H54 (cell line): ENCODE measurements around the gene NR6A1.

Source experiments
- DNase-seq: peaks from one replicate; pipeline ENCODE4 v3.0.0; 2011; ENCODE audit warnings: low spot score, mixed read lengths; ENCODE audit not compliant: insufficient read length
- FAIRE-seq: peaks from 3 replicates; lab custom pipeline; 2011; peaks lifted over from hg19 to GRCh38; lab: Jason Lieb, UNC
- POLR2A ChIP-seq: IDR thresholded peaks from 2 replicates; pipeline ENCODE4 v1.6.1; 2011; ENCODE audit warnings: low read depth, mild to moderate bottlenecking, low read length

NR6A1 gene

GRCh38 chr9:124495126-124496074 lies 275.7 kb downstream of the NR6A1 start:
- DNase-seq: no peak
- TF ChIP-seq POLR2A: no peak
- no peak for FAIRE-seq

- FAIRE-seq (no peak), DNase-seq (no peak)
- no peak for TF ChIP-seq POLR2A
Measured at GRCh38 chr9:124493794-124494479, 277.2 kb downstream of the NR6A1 start.

- no peak for DNase-seq
- FAIRE-seq: no peak
- no peak for TF ChIP-seq POLR2A
Measured at GRCh38 chr9:124493218-124493617, 277.9 kb downstream of the NR6A1 start.

DNA sequence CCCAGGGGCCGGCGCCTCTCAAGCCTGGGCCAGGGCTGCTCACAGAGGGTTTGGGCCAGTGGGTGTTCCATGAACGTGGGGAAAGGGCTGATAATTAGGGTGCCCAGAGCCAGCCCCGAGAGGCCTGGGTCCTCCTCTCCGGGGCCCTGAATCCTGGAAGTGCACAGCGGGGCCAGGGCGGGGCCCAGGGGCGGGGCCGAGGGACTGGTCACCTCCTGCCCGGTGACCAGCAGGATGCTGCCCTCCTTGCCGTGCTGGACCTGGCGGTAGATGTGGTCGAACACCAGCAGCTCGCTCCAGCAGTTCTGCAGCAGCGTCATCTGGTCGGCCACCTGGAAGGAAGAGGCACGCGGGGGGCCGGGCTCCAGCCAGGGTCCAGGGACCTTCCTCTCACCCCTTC lies 278.3 kb downstream of the NR6A1 start:
- DNase-seq (no peak), FAIRE-seq (no peak)
- TF ChIP-seq POLR2A: no peak

DNA sequence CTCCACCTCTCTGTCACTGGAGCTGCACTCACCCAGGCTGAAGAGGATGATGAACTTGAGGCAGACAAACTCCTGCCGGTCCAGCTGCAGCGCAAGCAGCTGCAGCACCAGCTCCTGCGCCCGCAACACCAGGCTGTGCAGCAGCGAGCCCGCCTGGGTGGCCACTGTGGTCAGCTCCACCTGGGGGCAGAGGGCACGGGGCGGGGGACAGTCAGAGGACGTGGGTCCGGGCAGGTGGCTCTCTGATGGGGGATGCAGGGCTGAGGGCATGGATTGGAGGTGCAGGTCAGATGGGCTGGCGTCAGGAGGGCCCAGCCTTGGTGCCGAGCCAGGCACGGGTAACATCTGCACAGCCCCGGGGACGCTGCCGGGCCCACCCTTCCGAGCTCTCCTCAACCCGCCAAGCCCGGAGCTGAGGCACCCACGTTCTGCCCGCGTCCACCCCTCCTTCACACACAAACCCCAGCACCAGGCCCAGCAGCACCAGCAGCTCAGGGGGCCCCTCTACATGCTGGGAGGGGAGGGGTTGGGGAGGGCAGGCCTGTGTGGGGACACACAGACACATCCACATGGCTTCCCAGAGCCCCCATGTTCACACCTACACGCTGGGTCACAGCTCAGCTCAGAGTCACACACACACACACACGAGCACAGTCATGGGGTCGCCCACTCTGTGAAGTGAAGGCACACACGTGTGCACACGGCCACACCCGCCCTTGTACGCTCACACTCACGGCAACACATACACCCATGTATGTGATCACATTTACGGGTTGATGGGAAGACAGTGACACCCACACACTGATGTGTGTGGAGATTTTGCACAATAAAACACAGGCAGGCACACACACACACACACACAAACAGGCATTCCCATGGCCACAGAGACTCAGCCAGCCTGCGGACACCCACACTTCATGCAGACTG lies 279.8 kb downstream of the NR6A1 start:
- no peak for FAIRE-seq
- TF ChIP-seq POLR2A: no peak
- DNase-seq: no peak

- TF ChIP-seq POLR2A: no peak
- no peak for FAIRE-seq
- DNase-seq: no peak
Measured at GRCh38 chr9:124490004-124490403, 281.1 kb downstream of the NR6A1 start.

DNA sequence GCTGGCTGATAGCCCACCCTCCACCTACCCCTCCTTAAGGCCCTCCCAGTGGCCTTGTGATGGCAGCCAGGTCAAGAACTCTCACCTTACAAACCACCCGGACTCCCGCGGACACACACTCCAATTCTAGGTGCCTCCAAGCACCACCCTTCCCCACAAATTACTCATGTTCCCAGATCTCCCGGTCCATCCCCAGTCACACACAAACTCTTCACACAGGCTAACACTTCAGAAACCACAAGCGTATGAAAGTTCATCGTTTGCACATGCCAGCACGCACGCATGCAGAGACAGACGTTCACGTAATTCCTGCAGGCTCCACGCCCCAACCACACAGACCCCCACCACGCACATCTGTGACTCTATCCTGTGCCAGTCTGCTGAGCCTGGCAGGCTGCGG lies 281.9 kb downstream of the NR6A1 start:
- DNase-seq (no peak), FAIRE-seq (no peak)
- TF ChIP-seq POLR2A: no peak

DNA sequence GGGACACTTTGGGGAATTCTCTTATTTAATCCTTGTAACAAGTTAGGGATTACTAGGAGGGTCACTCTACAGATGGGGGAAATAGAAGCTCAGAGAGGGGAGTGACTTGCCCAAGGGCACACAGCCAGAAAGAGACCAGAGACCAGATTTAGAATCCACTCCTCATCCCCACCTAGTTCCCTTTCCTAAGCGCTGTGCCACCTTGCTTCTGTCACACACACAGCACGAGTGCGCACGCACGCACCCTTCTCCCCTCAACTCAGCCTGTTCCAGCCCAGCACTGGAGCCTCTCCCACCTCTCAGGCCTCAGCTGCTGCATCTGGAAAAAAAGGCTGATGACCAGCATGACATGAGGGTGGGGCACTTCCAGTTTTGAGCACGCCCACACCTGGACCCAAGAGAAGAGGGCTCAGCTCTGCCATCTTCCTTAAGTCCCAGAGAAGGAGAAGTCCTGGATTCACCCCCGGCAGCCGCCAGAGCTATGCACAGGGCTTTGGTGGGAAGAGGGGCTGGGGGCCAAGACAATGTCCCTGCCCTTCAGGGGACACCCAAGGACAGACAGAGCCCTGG lies 282.4 kb downstream of the NR6A1 start:
- DNase-seq (no peak), FAIRE-seq (no peak)
- no peak for TF ChIP-seq POLR2A

DNA sequence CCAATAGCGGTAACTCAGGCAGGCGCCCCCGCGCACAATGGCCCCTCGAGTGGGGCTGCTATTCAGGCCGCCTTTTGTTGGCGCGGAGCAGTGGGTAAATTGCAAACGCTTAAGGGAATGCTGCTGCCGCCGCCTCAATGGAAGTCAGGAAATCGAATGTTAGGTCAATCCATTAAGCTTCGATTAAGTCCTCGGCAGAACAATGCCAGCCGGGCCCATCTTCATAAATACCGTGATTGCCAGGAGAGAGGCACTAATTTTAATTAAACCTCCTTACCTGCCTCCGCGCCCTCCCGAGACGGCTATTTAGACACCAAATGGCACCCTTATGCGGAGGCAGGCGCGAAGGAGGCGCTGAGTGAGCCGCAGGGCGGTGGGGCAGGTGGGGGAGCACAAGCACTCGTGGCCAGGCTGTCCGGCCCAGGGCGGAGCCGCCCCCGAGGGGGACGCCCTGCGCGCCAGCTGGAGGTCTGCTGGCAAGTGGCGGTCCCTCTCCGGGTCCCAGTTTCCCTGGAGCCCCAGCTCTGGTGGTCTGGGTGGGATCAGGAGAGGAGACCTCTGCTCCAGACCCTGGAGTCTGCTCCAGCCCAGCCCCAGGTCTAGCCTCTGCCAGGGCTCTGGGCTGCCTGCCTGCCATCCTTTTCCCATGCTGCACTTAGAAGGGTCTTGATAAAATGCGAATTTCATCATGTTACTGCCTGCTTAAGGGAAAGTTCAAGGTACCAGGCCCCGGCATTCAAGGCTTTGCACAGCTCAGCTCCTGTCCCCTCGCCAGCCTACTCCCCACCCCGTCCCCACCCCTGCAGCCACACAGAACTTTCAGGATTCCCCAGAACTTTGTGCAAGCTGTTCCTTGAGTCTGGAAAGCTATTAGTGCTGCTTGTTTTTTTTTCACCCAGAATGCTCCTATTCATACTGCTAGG lies 283.6 kb downstream of the NR6A1 start:
- DNase-seq: no peak
- TF ChIP-seq POLR2A: no peak
- FAIRE-seq: no peak

GRCh38 chr9:124486778-124487259 lies 284.3 kb downstream of the NR6A1 start:
- DNase-seq (no peak), FAIRE-seq (no peak)
- no peak for TF ChIP-seq POLR2A

GRCh38 chr9:124485936-124486335 lies 285.2 kb downstream of the NR6A1 start:
- TF ChIP-seq POLR2A: no peak
- FAIRE-seq: no peak

DNA sequence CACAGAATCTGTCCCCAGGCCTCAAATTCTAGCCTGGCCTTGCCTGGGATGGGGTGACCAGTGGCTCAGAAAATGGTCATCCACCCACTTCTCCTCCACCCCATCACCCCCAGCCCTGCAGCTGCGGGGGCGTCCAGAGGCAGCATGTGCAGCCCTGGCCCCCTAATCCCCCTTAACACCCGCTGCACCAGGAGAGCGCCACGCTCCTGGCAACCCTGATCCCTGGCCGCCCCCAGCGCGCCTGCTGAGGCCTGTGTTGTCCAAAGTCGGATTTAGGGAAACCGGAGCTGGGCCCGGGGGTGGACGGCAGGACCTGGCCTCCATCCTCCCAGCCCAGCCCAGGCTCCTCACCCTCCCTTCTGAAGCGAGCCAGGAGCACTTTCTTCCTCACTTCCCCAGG lies 285.9 kb downstream of the NR6A1 start:
- FAIRE-seq: no peak
- DNase-seq: no peak
- no peak for TF ChIP-seq POLR2A

More at GRCh38 chr9:124485936-124486335, 285.2 kb downstream of the NR6A1 start:
- no peak for DNase-seq
